Astrocyte (in vitro differentiated cells and primary cell): ENCODE results near the gene CNTN1.

ENCODE experiments used
- EZH2 ChIP-seq: IDR thresholded peaks from 2 replicates; pipeline ENCODE4 v1.6.1; 2012; ENCODE audit warnings: mild to moderate bottlenecking, low read length, inconsistent platforms; ENCODE audit not compliant: insufficient read depth
- TF ChIP-seq, protein P1 (sequence below): IDR thresholded peaks from 2 replicates; pipeline ENCODE4 v1.5.1; 2011; ENCODE audit warnings: low read depth, mild to moderate bottlenecking, inconsistent platforms, low read length, moderate library complexity; ENCODE audit not compliant: insufficient read depth

- no peak for TF ChIP-seq EZH2
- TF ChIP-seq, protein P1, sequence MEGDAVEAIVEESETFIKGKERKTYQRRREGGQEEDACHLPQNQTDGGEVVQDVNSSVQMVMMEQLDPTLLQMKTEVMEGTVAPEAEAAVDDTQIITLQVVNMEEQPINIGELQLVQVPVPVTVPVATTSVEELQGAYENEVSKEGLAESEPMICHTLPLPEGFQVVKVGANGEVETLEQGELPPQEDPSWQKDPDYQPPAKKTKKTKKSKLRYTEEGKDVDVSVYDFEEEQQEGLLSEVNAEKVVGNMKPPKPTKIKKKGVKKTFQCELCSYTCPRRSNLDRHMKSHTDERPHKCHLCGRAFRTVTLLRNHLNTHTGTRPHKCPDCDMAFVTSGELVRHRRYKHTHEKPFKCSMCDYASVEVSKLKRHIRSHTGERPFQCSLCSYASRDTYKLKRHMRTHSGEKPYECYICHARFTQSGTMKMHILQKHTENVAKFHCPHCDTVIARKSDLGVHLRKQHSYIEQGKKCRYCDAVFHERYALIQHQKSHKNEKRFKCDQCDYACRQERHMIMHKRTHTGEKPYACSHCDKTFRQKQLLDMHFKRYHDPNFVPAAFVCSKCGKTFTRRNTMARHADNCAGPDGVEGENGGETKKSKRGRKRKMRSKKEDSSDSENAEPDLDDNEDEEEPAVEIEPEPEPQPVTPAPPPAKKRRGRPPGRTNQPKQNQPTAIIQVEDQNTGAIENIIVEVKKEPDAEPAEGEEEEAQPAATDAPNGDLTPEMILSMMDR: no peak
Measured at GRCh38 chr12:41106315-41106714, 414.1 kb downstream of the CNTN1 start.
